Measurements from ENCODE around the gene HOMER2. TPM values are rescaled to one million over a fixed set of nuclear protein-coding genes. Genes with fewer than 3 reads are reported as not detected.

The HOMER2 gene
- total RNA-seq, 2 donors from 2014 or later: 234 to 445 TPM

GRCh38 chr15:82799183-82799841 is 153.2 kb downstream of the HOMER2 start:
- no peaks in the 10 kb centered on the region for H3K27me3 ChIP-seq (replicated peaks; ENCODE audit: insufficient read depth)
- H3K4me1 ChIP-seq (replicated peaks): no peaks in the 10 kb centered on the region
- intact Hi-C loops (cut with DNase I): no loop called here
- no peaks in the 10 kb centered on the region for H3K36me3 ChIP-seq
- WGBS: 79% methylated on average over 7 of the region's 7 CpGs
- no peak for DNase-seq (ENCODE audit: low spot score)
- no peak overlapping the region for H3K27ac ChIP-seq
- H3K4me3 ChIP-seq: no peak overlapping the region
- TF ChIP-seq POLR2A (IDR thresholded peaks at IDR 0.05) (no peak), POLR2AphosphoS5 (IDR thresholded peaks at IDR 0.05) (no peak)
- TF ChIP-seq, protein P1, sequence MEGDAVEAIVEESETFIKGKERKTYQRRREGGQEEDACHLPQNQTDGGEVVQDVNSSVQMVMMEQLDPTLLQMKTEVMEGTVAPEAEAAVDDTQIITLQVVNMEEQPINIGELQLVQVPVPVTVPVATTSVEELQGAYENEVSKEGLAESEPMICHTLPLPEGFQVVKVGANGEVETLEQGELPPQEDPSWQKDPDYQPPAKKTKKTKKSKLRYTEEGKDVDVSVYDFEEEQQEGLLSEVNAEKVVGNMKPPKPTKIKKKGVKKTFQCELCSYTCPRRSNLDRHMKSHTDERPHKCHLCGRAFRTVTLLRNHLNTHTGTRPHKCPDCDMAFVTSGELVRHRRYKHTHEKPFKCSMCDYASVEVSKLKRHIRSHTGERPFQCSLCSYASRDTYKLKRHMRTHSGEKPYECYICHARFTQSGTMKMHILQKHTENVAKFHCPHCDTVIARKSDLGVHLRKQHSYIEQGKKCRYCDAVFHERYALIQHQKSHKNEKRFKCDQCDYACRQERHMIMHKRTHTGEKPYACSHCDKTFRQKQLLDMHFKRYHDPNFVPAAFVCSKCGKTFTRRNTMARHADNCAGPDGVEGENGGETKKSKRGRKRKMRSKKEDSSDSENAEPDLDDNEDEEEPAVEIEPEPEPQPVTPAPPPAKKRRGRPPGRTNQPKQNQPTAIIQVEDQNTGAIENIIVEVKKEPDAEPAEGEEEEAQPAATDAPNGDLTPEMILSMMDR (IDR thresholded peaks at IDR 0.05): no peak
- H3K9me3 ChIP-seq: no peaks in the 10 kb centered on the region

Other genes with a start within 250 kb of the HOMER2 start
- 1 to 10 TPM; 5.4 to 9.3 TPM for gene AP3B2, start 242.8 kb downstream of the HOMER2 start, total RNA-seq
- under 1 TPM in 1 of 2 donors, not detected in 1; 0.05 TPM for gene FSD2, start 146.7 kb downstream of the HOMER2 start, total RNA-seq
- 10 to 100 TPM; 12.5 to 13.5 TPM for gene WHAMM, start 143.1 kb downstream of the HOMER2 start, total RNA-seq
- gene RAMAC, start 33.5 kb upstream of the HOMER2 start, total RNA-seq: 10 to 100 TPM; 22.4 to 24.1 TPM
- 10 to 100 TPM; 15.4 to 22.1 TPM for gene C15orf40, start 58.9 kb upstream of the HOMER2 start, total RNA-seq
- 10 to 100 TPM; 56.6 to 71.3 TPM for gene BTBD1, start 114.5 kb upstream of the HOMER2 start, total RNA-seq
- 1 to 10 TPM; 1.3 to 4.7 TPM for gene TM6SF1, start 154.9 kb upstream of the HOMER2 start, total RNA-seq

Measured in prostate gland (tissue), 2 donors.